H9 (cell line): ENCODE results near the gene EIF6. TPM values are rescaled to one million over a fixed set of nuclear protein-coding genes. Genes with fewer than 3 reads are reported as not detected.
A peak's percentile ranks its signal among the peaks of the same experiment; 100 is the strongest.

Experiments used
- DNase-seq: peaks from one replicate; pipeline ENCODE4 v3.0.0-alpha.2; 2017
- H2AFZ ChIP-seq: one replicate; pipeline ENCODE4 v1.6.1; 2013; ENCODE audit warnings: mild to moderate bottlenecking, low read length, control low read depth, moderate library complexity
- H2AK5ac ChIP-seq: 2 replicates; pipeline ENCODE4 v1.6.1; 2013; ENCODE audit warnings: low read length, control low read depth, mixed read lengths; ENCODE audit not compliant: insufficient read length
- H2BK120ac ChIP-seq: one replicate; pipeline ENCODE4 v1.6.1; 2013; ENCODE audit warnings: low read depth, mild to moderate bottlenecking, low read length, control low read depth, inconsistent platforms; ENCODE audit not compliant: poor library complexity, severe bottlenecking
- H2BK12ac ChIP-seq: 2 replicates; pipeline ENCODE4 v1.6.1; 2013; ENCODE audit warnings: low read length, control low read depth, mixed read lengths, low read depth; ENCODE audit not compliant: insufficient read length
- H2BK15ac ChIP-seq: 2 replicates; pipeline ENCODE4 v1.6.1; 2013; ENCODE audit warnings: low read depth, low read length, control low read depth
- H2BK20ac ChIP-seq: one replicate; pipeline ENCODE4 v1.6.1; 2013; ENCODE audit warnings: low read depth, mild to moderate bottlenecking, low read length, control low read depth, inconsistent platforms; ENCODE audit not compliant: poor library complexity, severe bottlenecking
- H2BK5ac ChIP-seq: 2 replicates; pipeline ENCODE4 v1.6.1; 2013; ENCODE audit warnings: low read length, control low read depth, mixed read lengths; ENCODE audit not compliant: insufficient read length
- H3K14ac ChIP-seq: 2 replicates; pipeline ENCODE4 v1.6.1; 2013; ENCODE audit warnings: low read length, control low read depth; ENCODE audit not compliant: insufficient read depth
- H3K18ac ChIP-seq: 2 replicates; pipeline ENCODE4 v1.6.1; 2013; ENCODE audit warnings: low read depth, mild to moderate bottlenecking, mixed read lengths, low read length, control low read depth; ENCODE audit not compliant: insufficient read length
- H3K23ac ChIP-seq: 2 replicates; pipeline ENCODE4 v1.6.1; 2013; ENCODE audit warnings: low read length, control low read depth, mixed read lengths, low read depth; ENCODE audit not compliant: insufficient read length
- H3K23me2 ChIP-seq: 2 replicates; pipeline ENCODE4 v1.6.1; 2013; ENCODE audit warnings: low read depth, mild to moderate bottlenecking, mixed read lengths, low read length, control low read depth; ENCODE audit not compliant: insufficient read length, poor library complexity, severe bottlenecking
- H3K27ac ChIP-seq: 2 replicates; pipeline ENCODE4 v1.5.1; 2013; ENCODE audit warnings: low read length, control low read depth, mixed read lengths, low read depth; ENCODE audit not compliant: insufficient read length
- H3K27me3 ChIP-seq: 2 replicates; pipeline ENCODE4 v1.6.1; 2013; ENCODE audit warnings: low read length, control low read depth, inconsistent platforms; ENCODE audit not compliant: insufficient read depth
- H3K4ac ChIP-seq: 2 replicates; pipeline ENCODE4 v1.6.1; 2013; ENCODE audit warnings: low read depth, mild to moderate bottlenecking, control low read depth, inconsistent platforms, low read length, moderate library complexity
- H3K4me1 ChIP-seq: 2 replicates; pipeline ENCODE4 v1.6.1; 2013; ENCODE audit warnings: low read length, control low read depth, inconsistent platforms; ENCODE audit not compliant: insufficient read depth
- H3K4me2 ChIP-seq: 2 replicates; pipeline ENCODE4 v1.6.1; 2013; ENCODE audit warnings: low read length, control low read depth, mixed read lengths; ENCODE audit not compliant: insufficient read length, insufficient read depth
- H3K56ac ChIP-seq: 2 replicates; pipeline ENCODE4 v1.6.1; 2013; ENCODE audit warnings: low read depth, mild to moderate bottlenecking, mixed read lengths, low read length, control low read depth; ENCODE audit not compliant: insufficient read length
- H3K79me1 ChIP-seq: 2 replicates; pipeline ENCODE4 v1.6.1; 2013; ENCODE audit warnings: low read depth, mild to moderate bottlenecking, moderate library complexity, low read length, control low read depth, inconsistent platforms; ENCODE audit not compliant: insufficient read depth, poor library complexity, severe bottlenecking
- H3K79me2 ChIP-seq: 2 replicates; pipeline ENCODE4 v1.6.1; 2013; ENCODE audit warnings: low read length, control low read depth, inconsistent platforms; ENCODE audit not compliant: insufficient read depth
- H3K9ac ChIP-seq: 2 replicates; pipeline ENCODE4 v1.6.1; 2013; ENCODE audit warnings: low read length, control low read depth, mixed read lengths; ENCODE audit not compliant: insufficient read length; ENCODE audit errors: extremely low read depth
- H3K9me3 ChIP-seq: one replicate; pipeline ENCODE4 v1.6.1; 2013; ENCODE audit warnings: low read depth, low read length, inconsistent platforms; ENCODE audit not compliant: control insufficient read depth
- H3T11ph ChIP-seq: one replicate; pipeline ENCODE4 v1.6.1; 2013; ENCODE audit warnings: mild to moderate bottlenecking, low read length, control low read depth, inconsistent platforms
- H4K20me1 ChIP-seq: one replicate; pipeline ENCODE4 v1.6.1; 2013; ENCODE audit not compliant: control insufficient read depth, insufficient read length, insufficient read depth
- H4K5ac ChIP-seq: 2 replicates; pipeline ENCODE4 v1.6.1; 2013; ENCODE audit warnings: low read depth, mild to moderate bottlenecking, mixed read lengths, low read length, control low read depth; ENCODE audit not compliant: insufficient read length
- H4K8ac ChIP-seq: replicated peaks from 2 replicates; pipeline ENCODE4 v1.6.1; 2013; ENCODE audit warnings: low read length, control low read depth, mixed read lengths, low read depth; ENCODE audit not compliant: insufficient read length
- H4K91ac ChIP-seq: 2 replicates; pipeline ENCODE4 v1.6.1; 2013; ENCODE audit warnings: low read depth, mild to moderate bottlenecking, moderate library complexity, mixed read lengths, low read length, control low read depth; ENCODE audit not compliant: insufficient read length
- H3K27ac Mint-ChIP-seq, 3 experiments: 2 replicates in 2 of 3; 3 replicates in 1 of 3; pipeline ENCODE4 v1.8.0; 2020 to 2021; ENCODE audit warnings: mixed read lengths in 3 of 3, mild to moderate bottlenecking in 1 of 3, moderate library complexity in 1 of 3
- H3K27me3 Mint-ChIP-seq: 2 replicates; pipeline ENCODE4 v1.8.0; 2021; ENCODE audit warnings: low read depth, mild to moderate bottlenecking, moderate library complexity, mixed read lengths
- H3K36me3 Mint-ChIP-seq, 3 experiments: 2 replicates in 2 of 3; 3 replicates in 1 of 3; pipeline ENCODE4 v1.8.0; 2020 to 2021; ENCODE audit warnings: low read depth in 3 of 3, mixed read lengths in 3 of 3; ENCODE audit not compliant: insufficient read depth in 1 of 3
- H3K4me1 Mint-ChIP-seq, 2 experiments: 2 replicates each; pipeline ENCODE4 v1.8.0; 2020; ENCODE audit warnings: mixed read lengths in 2 of 2
- H3K4me3 Mint-ChIP-seq, 2 experiments: 2 replicates in 1 of 2; 3 replicates in 1 of 2; pipeline ENCODE4 v1.8.0; 2020 to 2021; ENCODE audit warnings: mild to moderate bottlenecking in 2 of 2, mixed read lengths in 2 of 2, moderate library complexity in 1 of 2
- H3K9me3 Mint-ChIP-seq, 2 experiments: 2 replicates in 1 of 2; 3 replicates in 1 of 2; pipeline ENCODE4 v1.8.0; 2020; ENCODE audit warnings: mild to moderate bottlenecking in 2 of 2, mixed read lengths in 2 of 2, moderate library complexity in 1 of 2
- WGBS: extraction: QIAGEN DNeasy Blood & Tissue Kit; methylation state at CpG from one replicate; pipeline ENCODE4 v1.1.7; 2013; ENCODE audit warnings: missing lambda C conversion rate, low lambda C conversion rate, mixed read lengths; ENCODE audit not compliant: insufficient read length; ENCODE audit errors: extremely low coverage; 5-methylcytosine and 5-hydroxymethylcytosine counted together
- total RNA-seq: library from RNA; stranded (reverse); gene quantifications from 2 replicates; pipeline ENCODE4 v1.2.1, GENCODE V29; 2021
- TF ChIP-seq, protein P1 (sequence below): fragments of 200-600 bp; sonication (generic); conservative IDR thresholded peaks from 3 replicates; pipeline ENCODE4 v1.8.0; 2021; ENCODE audit warnings: antibody characterized with exemption, mild to moderate bottlenecking

The EIF6 gene
- total RNA-seq, 1 experiment from 2014 or later: 150 TPM

DNA sequence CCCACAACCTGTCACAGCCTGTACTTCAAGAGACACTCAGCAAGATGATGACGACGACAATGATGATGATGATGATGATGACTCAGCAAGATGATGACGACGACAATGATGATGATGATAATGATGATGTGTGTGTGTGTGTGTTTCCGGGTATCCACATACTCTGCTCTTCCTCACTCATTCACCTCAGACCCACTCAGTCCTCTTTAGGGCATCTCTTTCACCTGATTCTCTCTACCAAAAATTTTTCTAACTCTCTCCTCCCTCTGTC is 1.2 kb upstream of the EIF6 start:
- Histone ChIP-seq H3K79me1 (no peaks in the 10 kb centered on the region), H3T11ph (no peak overlapping the region), H2BK15ac (no peak overlapping the region), H3K4me1 (peaks cover 7% of the 10 kb centered on the region), H3K79me2 (peaks cover 11% of the 10 kb centered on the region), H2AK5ac (no peak overlapping the region), H3K14ac (no peak overlapping the region), H2BK12ac (no peak overlapping the region), H3K23me2 (peaks cover 4% of the 10 kb centered on the region), H3K23ac (no peak overlapping the region), H4K20me1 (no peaks in the 10 kb centered on the region), H3K9me3 (no peaks in the 10 kb centered on the region), H2BK5ac (no peak overlapping the region), H4K5ac (no peak overlapping the region), H3K18ac (no peak overlapping the region), H2BK20ac (no peak overlapping the region), H4K8ac (no peak overlapping the region), H3K4ac (no peak overlapping the region), H3K9ac (no peak overlapping the region), H2AFZ (no peak overlapping the region), H4K91ac (no peak overlapping the region), H3K56ac (no peak overlapping the region), H3K27ac (no peak overlapping the region), H3K4me2 (peak overlapping the region; percentile 93), H3K27me3 (no peaks in the 10 kb centered on the region), H2BK120ac (no peak overlapping the region)
- DNase-seq: no peak
- Mint-ChIP-seq H3K36me3 (peaks cover 4 to 26% (median 26%) of the 10 kb centered on the region in 3 experiments), H3K27me3 (peaks cover 7% of the 10 kb centered on the region), H3K9me3 (no peaks in the 10 kb centered on the region), H3K4me3 (peak overlapping the region; percentile 88 to 96), H3K27ac (peak overlapping the region in 1 of 3 experiments; percentile 10; a peak in 1 of 7 replicates), H3K4me1 (peaks cover 18 to 20% of the 10 kb centered on the region in 2 experiments)
- TF ChIP-seq, protein P1, sequence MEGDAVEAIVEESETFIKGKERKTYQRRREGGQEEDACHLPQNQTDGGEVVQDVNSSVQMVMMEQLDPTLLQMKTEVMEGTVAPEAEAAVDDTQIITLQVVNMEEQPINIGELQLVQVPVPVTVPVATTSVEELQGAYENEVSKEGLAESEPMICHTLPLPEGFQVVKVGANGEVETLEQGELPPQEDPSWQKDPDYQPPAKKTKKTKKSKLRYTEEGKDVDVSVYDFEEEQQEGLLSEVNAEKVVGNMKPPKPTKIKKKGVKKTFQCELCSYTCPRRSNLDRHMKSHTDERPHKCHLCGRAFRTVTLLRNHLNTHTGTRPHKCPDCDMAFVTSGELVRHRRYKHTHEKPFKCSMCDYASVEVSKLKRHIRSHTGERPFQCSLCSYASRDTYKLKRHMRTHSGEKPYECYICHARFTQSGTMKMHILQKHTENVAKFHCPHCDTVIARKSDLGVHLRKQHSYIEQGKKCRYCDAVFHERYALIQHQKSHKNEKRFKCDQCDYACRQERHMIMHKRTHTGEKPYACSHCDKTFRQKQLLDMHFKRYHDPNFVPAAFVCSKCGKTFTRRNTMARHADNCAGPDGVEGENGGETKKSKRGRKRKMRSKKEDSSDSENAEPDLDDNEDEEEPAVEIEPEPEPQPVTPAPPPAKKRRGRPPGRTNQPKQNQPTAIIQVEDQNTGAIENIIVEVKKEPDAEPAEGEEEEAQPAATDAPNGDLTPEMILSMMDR: no peak
- WGBS: no CpG with 5 or more reads among the region's 5 CpGs
